GM15510 (cell line): Measurements from ENCODE around the gene UFL1.

ENCODE experiments used
- POLR2A ChIP-seq: IDR thresholded peaks from 3 replicates; pipeline ENCODE4 v1.6.1; 2011; ENCODE audit warnings: borderline replicate concordance; ENCODE audit not compliant: insufficient read length; ENCODE audit errors: extremely low read depth

UFL1 gene

DNA sequence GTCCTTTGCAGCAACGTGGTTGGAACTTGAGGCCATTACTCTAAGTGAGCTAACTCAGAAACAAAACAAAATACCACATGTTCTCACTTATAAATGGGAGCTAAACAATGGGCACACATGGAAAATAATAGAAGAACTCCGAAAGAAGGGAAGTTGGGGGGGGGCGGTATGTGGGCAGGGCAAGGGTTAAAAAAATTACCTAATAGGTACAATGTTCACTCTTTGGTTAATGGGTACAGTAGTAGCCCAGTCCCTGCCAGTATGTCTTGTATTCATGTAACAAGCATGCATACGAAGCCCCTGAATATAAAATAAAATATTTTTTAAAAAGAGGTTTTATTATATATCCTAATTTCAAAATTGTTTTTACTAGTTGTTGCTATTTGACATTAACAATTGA, 26.0 kb downstream of the UFL1 start:
- no peak for TF ChIP-seq POLR2A

DNA sequence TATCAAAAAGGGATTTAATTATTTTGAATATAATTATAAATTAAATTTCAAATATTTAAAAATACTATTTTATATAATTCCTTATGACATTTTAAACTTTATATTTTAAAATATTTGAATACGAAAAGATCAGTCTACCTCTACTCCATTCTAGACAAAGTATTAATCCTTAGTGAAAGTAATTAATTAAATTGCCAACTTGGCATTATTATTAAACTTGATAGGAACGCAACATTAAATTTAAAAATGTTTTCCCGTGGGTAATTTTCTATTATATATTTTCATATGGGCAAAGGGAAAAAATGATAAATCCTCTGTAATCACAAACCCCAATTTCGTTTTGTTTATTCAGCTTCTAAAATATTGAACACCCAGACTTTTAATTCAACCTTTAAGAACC, 33.0 kb downstream of the UFL1 start:
- TF ChIP-seq POLR2A, result no peak

DNA sequence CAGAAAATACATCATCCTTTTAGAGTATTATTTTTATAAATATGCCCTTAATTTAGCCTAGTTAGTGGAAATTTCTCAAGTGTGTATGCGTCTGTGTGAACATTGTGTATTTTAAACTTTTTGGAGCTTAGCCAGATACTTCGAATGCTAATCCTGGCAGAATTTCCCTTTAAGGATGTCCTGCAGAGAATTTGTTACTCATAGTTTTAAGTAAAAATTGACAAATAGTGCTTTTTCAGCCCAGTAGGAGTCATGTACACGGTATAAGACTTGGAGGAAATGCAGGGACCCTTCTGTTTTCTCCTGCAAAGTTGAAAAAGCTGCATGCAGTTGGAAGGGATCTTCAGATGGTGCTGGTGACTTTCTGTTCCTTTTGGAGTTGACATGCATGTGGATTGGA, 41.3 kb downstream of the UFL1 start, which contains the start of gene FHL5:
FHL5 (plus strand) TSS at position 243 of the 400 bp plus-strand sequence. CDS start 40,486 bp downstream, outside the sequence.
- TF ChIP-seq POLR2A, result no peak

DNA sequence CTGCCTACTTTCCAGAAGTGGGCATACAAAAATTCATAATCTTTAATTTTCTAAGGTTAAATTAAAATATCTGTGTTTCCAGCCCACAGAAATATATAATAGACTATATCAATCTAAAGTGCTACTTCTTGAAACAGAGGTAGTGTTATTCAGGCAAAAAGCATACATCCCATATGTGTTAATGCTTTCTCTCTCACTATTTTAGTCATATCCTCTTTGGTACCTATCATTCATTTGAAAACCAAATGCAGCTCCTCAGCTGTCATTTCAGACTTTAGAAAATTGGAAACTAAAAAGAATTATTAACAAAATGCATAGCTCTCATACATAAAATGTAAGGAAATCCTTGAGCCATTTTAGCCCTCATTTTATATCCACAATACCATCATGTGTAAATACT, 42.2 kb downstream of the UFL1 start:
- no peak for TF ChIP-seq POLR2A

DNA sequence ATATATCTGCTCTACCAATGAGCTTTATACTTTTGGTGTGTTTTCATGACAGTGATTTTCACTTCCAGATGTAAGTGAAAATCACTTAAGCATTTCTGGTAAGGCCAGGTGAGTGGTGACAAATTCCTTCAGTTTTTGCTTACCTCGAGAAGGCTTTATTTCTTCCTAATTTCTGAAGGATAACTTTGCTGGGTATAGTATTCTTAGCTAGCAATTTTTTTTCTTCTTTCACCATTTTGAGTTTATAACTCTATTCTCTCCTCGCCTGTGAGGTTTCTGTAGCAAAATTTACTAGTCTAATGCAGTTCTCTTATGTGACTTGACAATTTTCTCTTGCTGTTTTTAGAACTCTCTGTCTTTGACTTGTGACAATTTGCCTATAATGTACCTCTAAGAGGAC, 48.4 kb downstream of the UFL1 start:
- no peak for TF ChIP-seq POLR2A

DNA sequence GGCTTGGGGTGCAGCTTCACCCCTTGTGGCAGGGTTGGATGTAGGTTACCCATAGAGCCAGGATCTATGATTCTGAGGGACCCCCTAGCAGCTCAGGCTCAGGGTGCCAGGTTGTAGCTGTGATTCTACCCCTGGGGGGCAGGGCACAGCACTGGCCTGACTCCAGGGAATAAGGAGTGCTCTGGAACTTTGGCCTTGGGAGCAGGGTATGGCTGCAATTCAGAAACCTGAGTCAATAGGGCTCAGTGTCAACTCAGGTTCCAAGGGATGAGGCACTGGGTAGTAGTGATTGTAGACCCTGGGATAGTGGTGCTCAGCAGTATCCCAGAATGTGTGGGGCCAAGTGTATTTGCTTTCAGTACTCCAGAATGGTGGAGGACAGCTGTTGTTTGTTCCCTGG, 49.9 kb downstream of the UFL1 start:
- TF ChIP-seq POLR2A, result no peak

DNA sequence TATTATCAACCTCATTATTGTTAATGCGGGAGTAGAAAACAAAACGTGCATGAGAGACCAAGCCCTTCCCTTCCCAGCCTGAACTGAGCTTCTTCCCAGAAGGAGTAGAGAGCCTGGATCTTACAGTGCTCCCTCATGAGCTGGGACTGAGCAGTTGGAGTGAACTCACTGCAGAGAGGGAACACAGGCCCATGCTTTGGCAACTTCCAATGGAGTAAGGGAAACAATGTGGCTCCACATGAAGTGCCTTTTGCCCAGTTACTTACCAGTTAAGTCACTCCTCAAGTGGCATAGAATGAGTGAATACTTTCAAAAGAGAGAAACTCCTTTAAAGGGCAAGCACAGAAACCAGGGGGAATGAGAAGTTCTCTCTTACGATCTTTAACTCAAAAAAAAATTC, 53.8 kb downstream of the UFL1 start:
- no peak for TF ChIP-seq POLR2A

DNA sequence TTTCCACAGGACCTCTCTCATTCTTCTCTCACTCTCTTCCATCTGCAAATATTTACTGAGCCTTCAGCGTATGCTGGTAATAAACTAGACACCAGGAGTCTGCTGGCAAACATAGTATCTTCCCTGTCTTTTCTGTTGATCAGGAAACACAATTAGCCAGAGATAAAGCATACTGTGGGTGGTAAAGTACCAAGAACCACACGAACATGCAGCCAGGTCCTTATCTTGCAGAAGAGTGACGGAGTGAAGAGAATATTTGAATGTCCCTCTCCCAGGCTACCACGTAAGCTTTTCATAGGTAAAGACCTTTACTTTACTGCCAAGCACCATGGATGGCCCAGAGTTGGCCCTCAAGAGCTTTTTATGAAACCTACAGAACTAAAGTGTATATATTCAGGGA, 54.6 kb downstream of the UFL1 start:
- TF ChIP-seq POLR2A, result no peak

DNA sequence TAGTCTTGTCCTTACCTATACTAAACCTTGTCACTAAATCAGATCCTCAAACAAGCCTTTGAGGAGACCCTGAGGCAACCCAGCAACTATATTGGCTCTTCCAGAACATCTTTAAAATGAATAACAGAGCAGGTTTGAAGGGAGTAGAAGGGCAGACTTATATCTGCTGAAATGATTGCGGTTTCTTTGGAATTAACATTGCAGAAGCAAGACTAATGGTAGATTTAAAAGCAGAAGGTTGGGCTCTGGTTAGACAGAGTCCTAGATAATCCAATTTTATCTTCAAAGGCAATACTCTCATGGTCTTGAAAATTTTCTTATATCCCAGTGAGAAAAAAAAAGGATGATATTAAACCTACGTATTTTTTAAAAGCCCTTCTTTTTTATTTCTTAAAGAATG, 60.4 kb downstream of the UFL1 start:
- TF ChIP-seq POLR2A, result no peak

DNA sequence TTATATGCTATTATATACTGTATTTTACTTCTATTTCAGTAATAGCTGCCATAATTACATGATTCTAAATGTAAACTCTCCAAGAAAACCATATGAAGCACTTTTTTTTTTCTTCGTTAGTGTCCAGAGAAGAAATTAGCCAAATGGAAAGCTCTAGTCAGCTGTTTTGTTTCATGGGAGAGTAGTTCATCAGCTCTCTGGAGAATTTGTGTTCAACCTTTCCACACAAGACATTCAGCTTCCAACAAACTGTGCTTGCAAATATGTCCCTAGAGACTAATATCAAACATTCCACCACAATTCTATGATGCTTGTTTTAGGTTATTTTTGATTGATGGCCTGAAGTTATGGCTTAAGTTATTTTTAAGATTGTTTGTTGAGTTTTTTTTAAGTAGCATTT, 60.8 kb downstream of the UFL1 start:
- no peak for TF ChIP-seq POLR2A

DNA sequence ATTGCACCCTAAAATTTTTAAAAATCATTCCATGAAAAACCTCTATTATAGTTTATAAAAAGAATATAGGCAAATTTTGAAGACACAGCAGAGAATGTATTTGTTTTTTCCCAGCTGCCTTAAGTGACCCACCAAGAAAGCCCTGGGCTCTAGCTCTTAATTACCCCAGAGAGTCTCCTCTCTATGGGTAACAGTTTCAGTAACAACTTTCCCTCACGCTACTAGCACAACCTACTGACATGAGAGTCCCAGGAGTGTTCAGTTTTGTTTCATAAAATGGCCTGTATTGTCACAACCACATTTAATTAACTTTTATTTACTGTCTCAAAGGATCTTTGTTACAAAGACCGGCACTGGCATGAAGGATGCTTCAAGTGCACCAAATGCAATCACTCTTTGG, 82.8 kb downstream of the UFL1 start:
- no peak for TF ChIP-seq POLR2A
